SH-SY5Y (cell line): ENCODE data around the gene EEFSEC.

Source experiments
- GATA2 ChIP-seq: IDR thresholded peaks from 2 replicates; pipeline ENCODE4 v1.6.1; 2011; ENCODE audit warnings: mild to moderate bottlenecking, low read depth, low read length
- GATA3 ChIP-seq: IDR thresholded peaks from 2 replicates; pipeline ENCODE4 v1.6.1; 2011; ENCODE audit warnings: low read depth, mild to moderate bottlenecking, low read length, moderate library complexity

EEFSEC gene

DNA sequence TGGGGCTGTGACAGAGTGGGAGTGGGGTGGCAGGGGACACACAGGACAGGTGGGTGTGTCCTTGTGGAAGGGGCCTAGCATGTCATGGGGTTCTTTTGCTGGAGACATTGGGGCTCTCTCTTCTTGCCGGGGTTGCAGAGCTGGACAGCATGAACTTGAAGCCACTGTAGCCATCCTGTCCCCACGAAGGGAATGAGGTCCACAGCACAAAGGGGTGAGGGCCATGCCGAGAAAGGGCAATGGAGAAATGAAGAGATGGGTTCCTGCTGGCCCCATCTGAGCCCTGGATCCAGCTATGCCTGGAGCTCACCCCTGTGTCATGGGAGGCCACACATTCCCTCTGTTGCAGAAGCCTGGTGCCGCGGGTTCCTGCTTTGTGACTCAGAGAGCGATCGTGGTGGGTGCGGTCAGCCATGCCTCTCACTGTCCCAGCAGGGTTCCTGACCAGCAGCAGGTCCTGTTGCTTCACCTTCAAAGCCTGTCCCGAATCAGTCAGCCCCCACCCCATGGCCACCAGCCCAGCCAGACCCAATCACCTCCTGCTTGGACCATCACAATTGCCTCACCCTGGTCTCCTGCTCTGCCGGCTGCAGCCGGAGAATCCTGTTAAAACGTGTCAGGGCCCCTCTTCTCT lies 263.4 kb downstream of the EEFSEC start:
- TF ChIP-seq GATA2 (no peak), GATA3 (no peak)

DNA sequence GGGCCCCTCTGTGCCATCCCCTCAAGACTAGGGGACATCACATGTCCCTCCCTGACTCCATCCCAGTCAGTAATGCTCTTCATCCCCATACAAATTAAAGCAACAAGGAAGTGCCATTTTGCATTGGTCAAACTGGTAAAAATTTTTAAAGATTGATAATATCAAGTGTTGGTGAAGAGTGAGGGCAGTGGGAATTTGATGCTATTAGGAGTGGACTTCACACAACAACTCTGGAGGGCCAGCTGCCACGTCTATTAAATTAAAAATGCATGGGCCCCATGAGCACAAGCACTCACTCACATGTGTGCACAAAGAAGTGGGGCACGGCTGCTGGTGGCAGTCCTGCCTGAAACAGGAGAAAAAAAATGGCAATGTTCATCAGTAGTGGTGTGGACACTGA lies 265.6 kb downstream of the EEFSEC start:
- TF ChIP-seq GATA2 = no peak
- no peak for TF ChIP-seq GATA3

DNA sequence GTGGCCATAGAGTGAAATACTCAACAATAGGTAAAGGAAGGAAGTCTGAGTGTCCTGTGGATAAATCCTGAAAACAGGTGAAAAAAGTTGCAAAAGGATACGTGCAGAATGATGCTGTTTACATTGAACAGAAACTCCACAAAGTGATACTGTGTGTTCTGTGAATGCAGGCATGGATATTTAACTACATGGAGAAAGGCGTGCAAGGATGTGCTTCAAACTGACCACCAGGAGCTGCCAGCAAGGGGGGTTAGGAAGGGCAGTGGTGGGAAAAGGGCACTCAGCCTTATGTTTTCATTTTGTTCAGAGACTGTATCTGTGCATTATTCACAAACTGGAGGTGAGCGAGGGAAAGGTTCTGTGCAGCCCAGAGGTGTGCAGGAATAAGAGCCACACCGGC lies 266.0 kb downstream of the EEFSEC start:
- no peak for TF ChIP-seq GATA3
- TF ChIP-seq GATA2 = no peak

DNA sequence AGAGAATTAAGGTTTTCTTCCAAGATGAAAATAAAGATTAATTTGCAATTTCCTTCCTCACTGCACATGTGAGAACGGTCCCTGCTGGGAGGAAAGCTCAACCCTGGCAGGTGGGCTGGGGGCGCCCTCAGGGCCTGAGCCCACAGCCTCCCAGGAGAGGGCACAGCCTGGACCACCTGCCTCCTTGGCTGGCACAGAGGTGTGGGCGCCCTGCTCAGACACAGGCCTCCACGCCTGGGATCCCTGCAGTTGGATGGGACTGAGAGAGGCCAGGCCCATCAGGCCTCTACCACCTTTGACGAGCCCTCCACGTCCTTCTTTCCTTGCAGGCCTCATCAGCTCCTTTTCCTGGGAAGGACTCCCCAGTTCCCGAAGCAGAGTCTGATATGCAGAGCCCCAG lies 267.0 kb downstream of the EEFSEC start:
- no peak for TF ChIP-seq GATA2

DNA sequence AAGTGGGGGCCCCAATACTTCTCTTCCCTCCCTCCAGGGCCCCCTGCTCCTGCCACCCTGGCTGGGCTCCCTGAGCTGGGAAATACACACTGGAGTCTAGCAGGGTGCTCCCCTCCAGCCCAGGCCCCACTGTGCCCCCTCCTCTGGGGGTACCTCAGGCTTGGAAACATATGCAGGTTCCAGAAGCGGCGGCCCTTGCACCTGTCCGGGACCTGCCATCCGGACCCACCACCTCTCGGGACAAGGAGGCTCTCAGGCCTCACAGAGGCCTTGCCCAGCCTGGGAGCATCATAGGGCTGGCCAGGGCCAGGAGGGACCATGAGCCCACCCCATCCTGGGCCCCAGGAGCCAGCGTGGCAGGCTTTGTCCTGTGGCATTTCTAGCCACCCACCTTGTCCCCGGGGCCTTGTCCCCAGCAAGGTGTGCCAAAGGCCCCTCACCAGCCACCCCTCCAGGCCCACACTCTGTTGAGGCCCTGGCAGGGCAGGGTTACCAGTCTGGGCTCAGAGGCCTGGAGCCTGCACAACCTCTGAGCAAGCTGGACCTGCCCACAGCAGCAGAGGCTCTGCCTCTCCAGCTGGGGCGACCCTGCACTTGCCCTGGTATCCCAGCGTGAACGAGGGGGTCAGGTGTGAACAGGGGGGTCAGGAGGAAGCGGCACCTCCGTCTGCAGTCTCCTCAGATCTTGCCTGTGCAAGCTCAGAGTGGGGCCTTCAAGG lies 267.6 kb downstream of the EEFSEC start:
- no peak for TF ChIP-seq GATA3
- TF ChIP-seq GATA2 = no peak

DNA sequence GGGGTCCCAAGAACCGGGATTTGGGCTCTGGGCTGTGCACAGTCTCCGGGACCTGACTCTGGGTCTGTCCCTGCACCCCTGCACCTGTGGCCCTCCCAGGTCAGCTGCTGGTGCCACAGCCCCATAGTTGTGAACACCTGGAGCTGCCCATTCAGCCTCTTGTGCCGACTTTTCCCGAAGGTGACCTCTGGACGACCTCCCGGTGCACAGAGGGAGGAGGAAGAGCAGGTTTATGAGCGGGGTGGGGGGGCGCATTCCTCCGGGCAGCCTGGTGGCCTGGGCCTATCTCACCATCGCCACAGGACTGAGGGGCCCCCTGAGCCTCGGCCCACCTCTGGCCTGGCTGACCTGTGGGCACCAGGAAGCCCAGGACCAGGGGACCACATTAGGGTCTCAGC lies 268.2 kb downstream of the EEFSEC start:
- TF ChIP-seq GATA3 = no peak
- no peak for TF ChIP-seq GATA2

DNA sequence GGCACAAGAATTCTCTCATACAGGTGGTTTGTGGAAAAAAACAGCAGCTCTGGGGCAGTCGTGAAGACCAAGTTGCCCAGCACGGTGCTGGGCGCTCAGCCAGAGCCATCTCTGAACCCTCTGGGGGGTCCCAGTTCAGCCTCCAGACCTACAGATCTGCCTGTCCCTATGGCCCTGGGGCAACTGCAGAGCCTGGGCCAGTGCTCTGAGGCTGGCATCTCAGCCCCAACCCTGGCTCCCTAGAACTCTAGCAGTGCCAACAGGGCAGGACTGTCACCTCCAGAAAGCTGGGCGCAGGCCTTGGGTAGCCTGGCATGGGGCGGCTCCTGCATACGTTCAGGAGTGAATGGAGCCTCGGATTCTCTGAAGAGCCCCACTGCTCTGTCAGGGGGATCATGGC lies 268.7 kb downstream of the EEFSEC start:
- no peak for TF ChIP-seq GATA2
- TF ChIP-seq GATA3 = no peak

DNA sequence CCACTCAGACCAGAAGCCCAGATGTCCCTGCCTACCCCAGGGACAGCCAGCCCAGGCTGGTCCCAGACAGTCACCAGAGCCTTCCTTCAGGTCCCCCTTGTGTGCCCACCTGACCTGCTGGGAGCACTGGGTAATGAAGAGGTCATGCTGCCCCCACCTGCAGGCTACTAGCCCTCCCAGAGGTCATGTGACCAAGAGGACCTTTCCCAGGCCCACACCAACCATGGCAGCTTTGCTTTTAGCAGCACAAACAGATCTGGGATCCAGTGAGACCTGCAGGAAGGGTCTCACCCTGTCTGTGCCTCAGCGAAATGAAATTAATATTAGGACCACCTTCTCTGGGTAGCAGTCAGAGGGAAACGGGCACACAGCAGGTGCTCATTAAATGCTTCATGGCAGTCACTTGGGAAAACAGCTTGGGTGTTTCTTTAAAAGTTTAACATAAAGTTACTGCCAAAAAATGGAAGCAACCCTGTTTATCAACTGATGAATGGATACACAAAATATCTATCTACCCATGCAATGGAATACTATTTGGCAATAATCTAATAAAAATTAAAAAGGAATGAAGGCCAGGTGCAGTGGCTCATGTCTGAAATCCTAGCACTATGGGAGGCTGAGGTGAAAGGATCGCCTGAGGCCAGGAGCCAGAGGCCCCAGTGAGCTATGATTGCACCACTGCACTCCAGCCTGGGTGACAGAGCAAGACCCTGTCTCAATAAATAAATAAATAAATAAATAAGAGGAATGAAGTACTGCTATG lies 269.7 kb downstream of the EEFSEC start:
- TF ChIP-seq GATA3 (no peak), GATA2 (no peak)

DNA sequence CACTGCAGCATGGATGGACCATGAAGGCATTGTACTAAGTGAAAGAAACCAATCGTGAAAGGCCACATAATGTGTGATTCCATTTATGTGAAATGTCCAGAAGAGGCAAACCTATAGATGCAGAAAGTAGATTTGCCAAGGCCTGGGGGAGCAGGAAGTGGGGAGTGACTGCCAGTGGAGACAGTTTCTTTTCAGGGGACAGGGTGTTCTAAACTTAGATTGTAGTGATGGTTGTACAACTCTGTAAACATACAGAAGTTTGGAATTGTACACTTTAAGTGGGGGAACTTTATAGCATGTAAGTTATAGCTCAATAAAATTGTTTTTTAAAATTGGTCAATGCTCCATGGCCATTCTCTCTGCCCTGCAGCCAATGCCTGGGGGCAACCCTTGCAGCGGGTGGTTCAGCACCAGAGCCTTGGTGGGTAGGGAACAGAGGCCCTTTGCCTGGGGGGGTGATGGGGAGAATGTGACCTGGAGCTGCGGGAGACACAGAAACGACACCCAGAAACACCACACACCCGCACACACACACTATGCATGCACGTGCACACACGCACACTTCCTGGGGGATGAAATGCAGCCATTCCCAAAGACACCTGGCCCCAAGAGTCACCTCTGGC lies 270.4 kb downstream of the EEFSEC start:
- TF ChIP-seq GATA3 = no peak
- no peak for TF ChIP-seq GATA2

DNA sequence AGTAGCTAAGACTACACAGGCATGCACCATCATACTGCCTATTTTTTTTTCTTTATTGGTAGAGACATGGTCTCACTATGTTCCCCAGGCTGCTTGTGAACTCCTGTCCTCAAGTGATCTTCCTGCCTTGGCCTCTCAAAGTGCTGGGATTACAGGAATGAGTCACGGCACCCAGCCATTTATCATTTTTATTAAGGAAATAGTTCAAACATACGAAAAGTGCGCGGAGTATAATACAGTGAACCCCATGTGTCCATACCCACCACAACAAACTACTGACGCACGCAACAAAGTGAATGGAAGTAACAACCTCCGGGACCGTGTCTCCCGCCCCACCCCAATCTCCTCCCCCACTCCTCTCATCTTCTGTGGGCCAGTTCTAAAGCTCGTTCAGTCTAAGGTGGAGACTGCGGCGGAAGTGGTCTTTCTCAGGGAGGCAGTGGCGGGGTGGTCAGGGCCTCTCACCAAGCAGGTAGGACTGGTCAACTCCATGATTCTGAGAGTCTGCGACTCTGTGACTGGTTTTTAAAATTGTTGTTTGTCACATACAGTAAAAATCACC lies 271.3 kb downstream of the EEFSEC start:
- TF ChIP-seq GATA3 = no peak
- no peak for TF ChIP-seq GATA2

DNA sequence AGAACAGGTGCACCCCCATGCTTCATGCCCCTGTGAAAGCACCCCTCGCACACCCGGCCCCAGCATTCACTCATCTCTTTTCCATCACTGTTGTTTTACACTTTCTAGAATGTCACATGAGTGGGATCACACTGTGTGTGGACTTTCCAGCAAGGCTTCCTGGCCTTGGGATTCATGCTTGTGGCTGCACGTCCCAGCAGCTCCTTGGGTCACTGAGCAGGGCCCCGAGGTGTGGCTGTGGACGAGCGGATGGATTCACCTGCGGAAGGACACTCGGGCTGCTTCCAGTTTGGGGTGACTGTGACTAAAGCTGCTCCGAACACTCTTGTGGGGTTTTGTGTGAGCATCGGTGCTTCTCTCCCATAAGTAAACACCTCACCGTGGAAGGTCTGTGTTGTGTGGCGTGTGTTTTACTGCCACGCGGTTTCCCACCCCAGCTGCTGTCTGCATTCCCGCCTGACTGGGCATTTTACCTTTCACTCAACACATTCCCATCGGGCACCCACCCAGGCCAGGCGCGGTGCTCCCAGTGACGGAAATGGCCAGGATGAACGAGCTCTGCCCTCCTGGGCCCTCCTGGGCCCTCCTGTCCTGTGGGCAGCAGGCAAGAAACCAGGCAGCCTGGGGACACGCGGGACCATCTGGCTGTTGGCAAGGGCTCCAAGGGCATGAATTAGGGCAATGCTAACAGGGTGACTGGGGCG lies 272.0 kb downstream of the EEFSEC start:
- TF ChIP-seq GATA3 (no peak), GATA2 (no peak)

DNA sequence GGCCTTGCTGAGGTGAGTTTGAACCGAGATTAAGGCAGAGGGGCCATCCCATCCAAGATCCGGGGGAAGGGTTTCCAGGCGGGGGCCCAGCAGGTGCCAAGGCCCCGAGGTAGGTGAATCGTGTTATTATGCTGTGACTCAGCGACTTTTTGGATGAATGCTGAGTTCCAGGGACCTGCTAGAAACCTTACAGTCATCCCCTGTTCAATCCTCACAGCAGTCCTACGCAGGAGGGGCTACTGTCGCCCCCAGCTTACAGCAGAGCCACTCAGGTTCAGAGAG lies 272.5 kb downstream of the EEFSEC start:
- TF ChIP-seq GATA2 (no peak), GATA3 (no peak)

DNA sequence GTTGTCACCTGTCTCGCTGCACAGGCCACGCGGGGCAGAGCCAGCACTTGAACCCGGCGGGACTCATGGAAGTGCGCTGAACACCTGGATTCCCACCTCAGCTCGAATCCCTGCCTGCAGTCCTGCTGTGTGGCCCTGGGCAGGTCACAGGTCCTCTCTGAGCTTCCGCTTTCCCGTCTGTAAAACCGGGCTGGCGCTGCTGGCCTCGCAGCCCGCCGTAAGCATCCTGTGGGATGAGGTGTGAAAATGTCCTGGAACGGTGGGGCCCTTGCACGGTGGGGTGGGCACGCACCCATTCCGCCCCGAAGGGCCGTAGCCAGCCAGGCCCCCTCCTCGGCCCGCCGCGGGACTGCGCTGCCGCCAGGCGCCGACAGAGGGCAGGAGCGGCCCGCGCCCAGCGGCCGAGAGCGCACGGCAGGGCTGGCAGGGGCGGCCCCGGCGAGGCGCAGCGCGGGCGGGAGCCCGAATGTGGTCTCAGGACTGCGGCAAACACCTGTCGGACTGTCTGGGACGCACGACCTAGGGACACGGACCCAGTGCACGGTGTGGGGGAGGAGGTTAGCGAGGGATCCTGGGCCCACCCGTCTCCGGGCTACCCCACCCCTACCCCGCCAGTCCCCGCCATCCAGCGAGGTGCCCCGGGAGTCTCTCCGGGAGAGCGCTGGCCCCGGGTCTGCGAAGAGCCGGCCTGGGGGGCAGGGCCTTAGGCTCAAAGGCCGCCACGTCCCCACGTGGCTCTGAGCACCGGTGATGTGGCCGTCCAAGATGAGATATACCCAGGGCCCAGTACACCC lies 273.0 kb downstream of the EEFSEC start:
- TF ChIP-seq GATA3 = no peak
- TF ChIP-seq GATA2 = 0 out of 2 replicates have a peak, but pooled peaks have one; percentile 21
